Hypothalamus (tissue), 51 donors: ENCODE data around the gene STKLD1.
"Not testable (repeated sequence)": the region's sequence is repeated elsewhere in the genome, so short reads cannot be mapped to it uniquely, and the experiment has no call there.

Experiments used
- DNase-seq, 51 donors: peaks; one replicate each; lab custom pipeline; 2025; lab: John Stamatoyannopoulos, UW

STKLD1 gene

GRCh38 chr9:133430244-133430643 is 54.1 kb downstream of the STKLD1 start:
- DNase-seq: no peak

- DNase-seq: no peak
Observed at GRCh38 chr9:133433351-133433843, 57.2 kb downstream of the STKLD1 start.

DNA sequence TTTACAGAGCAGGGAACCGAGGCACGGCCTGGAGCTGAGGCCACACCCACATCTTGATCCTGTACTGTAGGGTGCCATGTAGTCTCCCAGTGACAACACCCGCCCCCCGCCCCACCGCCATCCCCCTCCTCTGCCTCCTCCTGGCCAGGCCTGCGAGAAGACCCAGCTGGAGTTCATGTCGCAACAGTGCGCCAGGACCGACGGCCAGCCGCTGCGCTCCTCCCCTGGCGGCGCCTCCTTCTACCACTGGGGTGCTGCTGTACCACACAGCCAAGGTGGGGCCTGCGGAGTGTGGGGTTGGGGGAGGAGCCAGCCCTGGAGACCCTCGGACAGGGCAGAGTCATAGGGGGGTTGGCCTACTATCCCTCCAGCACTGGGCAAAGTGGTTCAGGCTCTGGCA is 60.5 kb downstream of the STKLD1 start:
- no peak for DNase-seq

- no peak for DNase-seq
Observed at GRCh38 chr9:133437753-133438531, 61.8 kb downstream of the STKLD1 start.

DNA sequence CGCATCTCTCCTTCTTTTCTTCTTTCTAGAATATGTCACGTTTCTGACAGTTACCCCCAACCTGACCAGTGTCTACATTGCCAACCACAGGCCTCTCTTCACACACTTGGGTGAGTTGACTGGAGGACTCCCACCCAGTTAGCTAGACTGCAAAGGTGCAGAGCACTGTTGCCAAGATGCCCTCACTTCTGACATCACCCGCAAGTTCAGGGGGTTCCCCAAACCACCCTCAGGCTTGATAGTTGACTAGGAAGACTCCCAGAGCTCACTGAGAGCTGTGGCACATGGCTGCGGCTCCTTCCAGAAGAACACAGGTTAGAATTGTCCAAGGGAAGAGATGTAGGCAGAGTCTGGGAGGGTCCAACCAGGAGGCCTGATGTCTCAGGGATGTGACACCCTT is 63.2 kb downstream of the STKLD1 start:
- no peak for DNase-seq

DNA sequence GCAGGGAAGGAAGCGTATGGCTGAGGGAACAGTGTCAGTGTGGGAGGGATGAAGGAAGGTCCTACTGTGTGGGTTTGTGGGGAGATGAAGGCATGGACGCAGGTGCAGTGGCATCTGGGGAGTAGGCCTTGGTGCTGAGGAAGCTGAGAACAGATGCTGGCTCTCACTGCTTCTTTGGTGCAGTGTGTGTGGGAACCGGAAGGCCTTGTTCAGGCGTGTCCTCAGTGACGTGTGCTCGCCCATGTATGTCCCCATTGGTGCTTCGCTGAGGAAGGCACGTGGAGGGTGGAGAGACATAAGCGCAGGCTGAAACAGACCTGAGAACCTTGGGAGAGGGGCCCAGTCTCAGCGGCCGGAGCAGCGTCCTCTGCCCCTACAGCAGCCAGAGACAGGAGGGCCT is 64.7 kb downstream of the STKLD1 start:
- DNase-seq: no peak

- DNase-seq: no peak
Observed at GRCh38 chr9:133441571-133441970, 65.4 kb downstream of the STKLD1 start.

- no peak for DNase-seq
Observed at GRCh38 chr9:133443248-133443647, 67.1 kb downstream of the STKLD1 start.

- DNase-seq: no peak
Observed at GRCh38 chr9:133443982-133444381, 67.8 kb downstream of the STKLD1 start.

DNA sequence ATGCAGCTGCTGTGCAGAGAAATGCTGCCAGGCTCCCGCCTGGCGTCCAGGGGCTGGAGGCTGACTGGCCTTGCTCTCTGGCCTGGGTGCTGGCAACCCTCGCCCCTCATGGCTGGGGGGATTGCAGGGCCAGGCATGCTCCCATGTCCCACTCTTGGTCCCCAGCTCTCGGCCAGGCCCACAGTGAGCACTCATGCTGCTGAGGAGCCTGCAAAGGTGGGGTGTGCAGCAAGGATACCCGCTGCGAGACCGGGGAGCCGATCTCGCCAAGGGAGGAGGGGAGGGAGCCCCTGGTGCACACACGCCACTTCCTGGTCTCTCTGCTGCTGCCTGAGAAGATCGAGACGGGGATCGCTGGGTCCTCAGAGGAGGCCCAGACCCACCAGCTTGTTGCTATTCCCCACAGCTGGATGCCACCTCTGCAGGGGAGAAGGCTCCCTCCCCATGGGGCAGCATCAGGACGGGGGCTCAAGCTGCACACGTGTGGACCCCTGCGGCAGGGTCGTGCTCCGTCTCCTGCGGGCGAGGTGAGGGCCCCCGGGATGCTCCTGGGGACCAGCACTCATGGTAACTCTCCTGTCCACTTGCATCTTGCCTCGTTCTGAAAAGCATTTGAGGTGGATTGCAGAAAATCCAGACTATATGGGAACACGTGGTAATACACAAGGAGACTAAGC is 69.3 kb downstream of the STKLD1 start:
- DNase-seq: no peak

DNA sequence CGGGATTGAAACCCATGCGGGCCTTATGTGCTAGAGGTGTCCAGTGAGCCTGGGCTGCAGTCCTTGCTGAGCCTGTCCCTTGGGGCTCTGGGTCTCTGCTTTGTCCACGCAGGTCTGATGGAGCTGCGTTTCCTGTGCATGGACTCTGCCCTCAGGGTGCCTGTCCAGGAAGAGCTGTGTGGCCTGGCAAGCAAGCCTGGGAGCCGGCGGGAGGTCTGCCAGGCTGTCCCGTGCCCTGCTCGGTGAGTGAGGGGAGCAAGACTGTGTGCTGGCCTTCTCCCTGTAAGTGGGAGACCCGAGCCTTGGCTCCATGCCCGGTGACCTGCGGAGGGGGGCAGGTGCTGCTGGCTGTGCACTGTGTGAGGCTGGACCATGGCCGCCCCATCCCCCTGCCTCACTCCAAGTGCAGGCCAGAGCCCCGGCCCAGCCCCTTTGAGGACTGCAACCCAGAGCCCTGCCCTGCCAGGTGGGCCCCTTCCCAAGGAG is 72.4 kb downstream of the STKLD1 start:
- no peak for DNase-seq

DNA sequence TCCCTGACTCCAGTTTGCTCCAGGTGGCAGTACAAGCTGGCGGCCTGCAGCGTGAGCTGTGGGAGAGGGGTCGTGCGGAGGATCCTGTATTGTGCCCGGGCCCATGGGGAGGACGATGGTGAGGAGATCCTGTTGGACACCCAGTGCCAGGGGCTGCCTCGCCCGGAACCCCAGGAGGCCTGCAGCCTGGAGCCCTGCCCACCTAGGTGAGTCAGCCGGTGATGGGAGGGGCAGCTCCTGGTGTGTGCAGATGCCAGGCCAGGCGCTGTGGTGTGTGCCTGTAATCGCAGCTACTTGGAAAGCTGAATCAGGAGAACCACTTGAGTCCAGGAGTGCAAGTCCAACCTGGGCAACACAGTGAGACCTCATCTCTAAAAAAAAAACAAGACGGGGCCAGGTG is 73.6 kb downstream of the STKLD1 start:
- no peak for DNase-seq

DNA sequence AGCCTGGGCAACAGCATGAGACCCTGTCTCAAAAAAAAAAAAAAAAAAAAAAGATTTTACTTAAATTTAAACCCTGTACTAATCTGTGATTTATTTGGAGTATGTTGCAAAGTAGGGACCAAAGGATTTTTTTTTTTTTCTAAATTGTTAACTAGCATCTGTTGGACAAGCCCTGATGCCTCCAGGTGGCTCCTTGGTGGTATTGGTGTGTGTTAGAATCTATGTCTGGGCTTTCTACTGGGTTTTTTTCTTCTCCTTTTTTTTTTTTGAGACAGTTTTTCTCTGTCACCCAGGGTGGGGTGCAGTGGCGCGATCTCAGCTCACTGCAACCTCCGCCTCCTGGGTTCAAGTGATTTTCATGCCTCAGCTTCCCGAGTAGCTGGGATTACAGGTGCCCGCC is 75.7 kb downstream of the STKLD1 start:
- DNase-seq: not testable (repeated sequence)

- no peak for DNase-seq
Observed at GRCh38 chr9:133452562-133452961, 76.4 kb downstream of the STKLD1 start.

- DNase-seq: peak in 15 of 51 donors; percentile 12 to 47 (median 31)
Observed at GRCh38 chr9:133453651-133454050, 77.5 kb downstream of the STKLD1 start.

DNA sequence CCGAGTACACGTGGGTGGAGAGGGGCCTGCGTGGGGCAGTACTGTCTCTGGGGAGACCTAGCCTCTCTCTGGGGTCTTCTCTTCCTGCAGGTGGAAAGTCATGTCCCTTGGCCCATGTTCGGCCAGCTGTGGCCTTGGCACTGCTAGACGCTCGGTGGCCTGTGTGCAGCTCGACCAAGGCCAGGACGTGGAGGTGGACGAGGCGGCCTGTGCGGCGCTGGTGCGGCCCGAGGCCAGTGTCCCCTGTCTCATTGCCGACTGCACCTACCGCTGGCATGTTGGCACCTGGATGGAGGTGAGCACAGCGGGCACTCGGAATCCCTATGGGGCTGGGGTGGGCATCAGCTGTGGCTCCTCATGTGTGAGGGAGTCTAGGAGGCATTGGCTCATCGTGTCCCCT is 78.2 kb downstream of the STKLD1 start:
- DNase-seq: no peak

GRCh38 chr9:133454943-133455673 is 78.9 kb downstream of the STKLD1 start:
- no peak for DNase-seq
